ENCODE measurements around the gene ERICH4.

The ERICH4 gene

DNA sequence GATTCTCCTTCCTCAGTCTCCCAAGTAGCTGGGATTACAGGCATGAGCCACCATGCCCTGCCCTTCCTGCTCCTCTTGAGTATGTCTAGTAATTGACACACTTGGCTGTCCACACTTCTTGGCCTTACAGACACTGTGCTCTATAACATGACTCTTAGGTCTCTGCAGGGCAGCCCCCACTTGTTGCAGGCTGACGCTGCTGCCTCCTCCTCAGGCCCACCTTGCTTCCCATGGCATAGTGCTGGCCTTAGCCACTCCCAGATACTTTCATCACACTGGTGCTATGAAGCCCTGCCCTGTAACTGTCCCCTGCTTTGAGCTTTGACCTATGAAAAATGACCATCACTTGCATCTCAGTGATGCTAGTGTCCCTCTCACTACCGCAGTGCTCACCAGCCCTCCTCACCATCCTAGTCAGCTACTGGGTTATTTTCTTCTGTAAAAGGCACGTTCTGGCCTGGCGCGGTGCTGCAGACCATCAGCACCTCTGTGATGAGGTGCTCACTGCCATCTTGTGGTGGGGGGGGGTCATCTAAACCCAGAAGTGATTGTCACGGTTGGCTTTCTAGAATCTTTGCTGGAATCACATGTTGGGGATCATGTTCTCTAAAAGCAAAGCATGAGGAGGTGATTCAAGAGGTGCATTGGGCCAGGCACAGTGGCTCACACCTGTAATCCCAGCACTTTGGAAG, 9.8 kb downstream of the ERICH4 start:
- H3K79me2 ChIP-seq (ENCODE audit: control insufficient read depth, low read length), result no peaks in the 10 kb centered on the region
- no peaks in the 10 kb centered on the region for H3K9me3 ChIP-seq (ENCODE audit: control insufficient read depth, insufficient read depth, low read length)
- peaks cover 12% of the 10 kb centered on the region for H3K4me1 ChIP-seq (ENCODE audit: control insufficient read depth, low read length)
- no peaks in the 10 kb centered on the region for H3K36me3 ChIP-seq (ENCODE audit: control insufficient read depth, low read length)
- no peak overlapping the region for H3K27ac ChIP-seq (ENCODE audit: low read depth, low read length)
- H3K9me2 ChIP-seq (replicated peaks; ENCODE audit: control insufficient read depth, low read length), result no peaks in the 10 kb centered on the region
- no peak overlapping the region for H3K4me2 ChIP-seq (ENCODE audit: low read length)
- no peaks in the 10 kb centered on the region for H3F3A ChIP-seq (ENCODE audit: control insufficient read depth, insufficient read depth)
- no peak for TF ChIP-seq EZH2phosphoT487 (IDR thresholded peaks at IDR 0.05; ENCODE audit: borderline replicate concordance, low read length)
- TF ChIP-seq, protein P1, sequence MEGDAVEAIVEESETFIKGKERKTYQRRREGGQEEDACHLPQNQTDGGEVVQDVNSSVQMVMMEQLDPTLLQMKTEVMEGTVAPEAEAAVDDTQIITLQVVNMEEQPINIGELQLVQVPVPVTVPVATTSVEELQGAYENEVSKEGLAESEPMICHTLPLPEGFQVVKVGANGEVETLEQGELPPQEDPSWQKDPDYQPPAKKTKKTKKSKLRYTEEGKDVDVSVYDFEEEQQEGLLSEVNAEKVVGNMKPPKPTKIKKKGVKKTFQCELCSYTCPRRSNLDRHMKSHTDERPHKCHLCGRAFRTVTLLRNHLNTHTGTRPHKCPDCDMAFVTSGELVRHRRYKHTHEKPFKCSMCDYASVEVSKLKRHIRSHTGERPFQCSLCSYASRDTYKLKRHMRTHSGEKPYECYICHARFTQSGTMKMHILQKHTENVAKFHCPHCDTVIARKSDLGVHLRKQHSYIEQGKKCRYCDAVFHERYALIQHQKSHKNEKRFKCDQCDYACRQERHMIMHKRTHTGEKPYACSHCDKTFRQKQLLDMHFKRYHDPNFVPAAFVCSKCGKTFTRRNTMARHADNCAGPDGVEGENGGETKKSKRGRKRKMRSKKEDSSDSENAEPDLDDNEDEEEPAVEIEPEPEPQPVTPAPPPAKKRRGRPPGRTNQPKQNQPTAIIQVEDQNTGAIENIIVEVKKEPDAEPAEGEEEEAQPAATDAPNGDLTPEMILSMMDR (IDR thresholded peaks at IDR 0.05; ENCODE audit: low read depth, low read length, poor library complexity, severe bottlenecking), result no peak
- 0 out of 2 replicates have a peak, but pooled peaks cover 17% of the 10 kb centered on the region for H3K27me3 ChIP-seq (ENCODE audit: control insufficient read depth, low read length)
- no peak overlapping the region for H3K4me3 ChIP-seq (ENCODE audit: low read length)
- no peaks in the 10 kb centered on the region for H4K20me1 ChIP-seq (ENCODE audit: control insufficient read depth, insufficient read depth, low read depth, low read length)

DNA sequence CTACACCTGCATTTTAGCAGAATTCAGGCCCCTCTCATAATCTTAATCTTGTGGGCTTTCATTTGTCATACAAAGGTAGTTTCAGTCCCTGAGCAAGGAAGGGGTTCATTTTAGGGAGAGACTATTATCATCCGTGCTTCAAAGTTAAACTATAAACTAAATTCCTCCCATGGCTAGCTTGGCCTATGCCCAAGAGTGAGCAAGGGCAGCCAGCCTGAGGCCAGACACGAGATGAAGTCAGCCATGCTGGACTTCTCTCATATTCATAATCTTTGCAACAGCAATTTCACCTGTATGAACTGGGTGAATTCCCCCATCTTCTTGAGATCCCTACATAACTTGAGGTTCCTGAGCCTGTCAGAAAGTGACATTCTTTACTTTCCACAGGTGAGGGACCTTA, 13.0 kb downstream of the ERICH4 start:
- Histone ChIP-seq H4K20me1 (ENCODE audit: control insufficient read depth, insufficient read depth, low read depth, low read length) (no peaks in the 10 kb centered on the region), H3K27me3 (ENCODE audit: control insufficient read depth, low read length) (peaks cover 12% of the 10 kb centered on the region; the same call in 1 of the 2 replicates), H3K9me2 (replicated peaks; ENCODE audit: control insufficient read depth, low read length) (no peaks in the 10 kb centered on the region), H3F3A (ENCODE audit: control insufficient read depth, insufficient read depth) (no peaks in the 10 kb centered on the region), H3K4me3 (ENCODE audit: low read length) (no peak overlapping the region), H3K4me2 (ENCODE audit: low read length) (no peak overlapping the region), H3K36me3 (ENCODE audit: control insufficient read depth, low read length) (no peaks in the 10 kb centered on the region), H3K9me3 (ENCODE audit: control insufficient read depth, insufficient read depth, low read length) (no peaks in the 10 kb centered on the region), H3K79me2 (ENCODE audit: control insufficient read depth, low read length) (no peaks in the 10 kb centered on the region), H3K4me1 (ENCODE audit: control insufficient read depth, low read length) (peaks cover 8% of the 10 kb centered on the region), H3K27ac (ENCODE audit: low read depth, low read length) (no peak overlapping the region)
- TF ChIP-seq, protein P1 (IDR thresholded peaks at IDR 0.05; ENCODE audit: low read depth, low read length, poor library complexity, severe bottlenecking), result no peak
- no peak for TF ChIP-seq EZH2phosphoT487 (IDR thresholded peaks at IDR 0.05; ENCODE audit: borderline replicate concordance, low read length)

- H3K4me2 ChIP-seq (ENCODE audit: low read length), result no peak overlapping the region
- peaks cover 17% of the 10 kb centered on the region for H3K27me3 ChIP-seq (ENCODE audit: control insufficient read depth, low read length)
These were observed 13.5 kb downstream of the ERICH4 start for GRCh38 chr19:41456342-41456918.

More at GRCh38 chr19:41456342-41456918, 13.5 kb downstream of the ERICH4 start:
- Histone ChIP-seq H4K20me1 (ENCODE audit: control insufficient read depth, insufficient read depth, low read depth, low read length) (no peaks in the 10 kb centered on the region), H3F3A (ENCODE audit: control insufficient read depth, insufficient read depth) (no peaks in the 10 kb centered on the region), H3K9me3 (ENCODE audit: control insufficient read depth, insufficient read depth, low read length) (no peaks in the 10 kb centered on the region), H3K4me3 (ENCODE audit: low read length) (no peak overlapping the region), H3K36me3 (ENCODE audit: control insufficient read depth, low read length) (no peaks in the 10 kb centered on the region), H3K9me2 (replicated peaks; ENCODE audit: control insufficient read depth, low read length) (no peaks in the 10 kb centered on the region), H3K4me1 (ENCODE audit: control insufficient read depth, low read length) (peaks cover 8% of the 10 kb centered on the region), H3K79me2 (ENCODE audit: control insufficient read depth, low read length) (no peaks in the 10 kb centered on the region), H3K27ac (ENCODE audit: low read depth, low read length) (no peak overlapping the region)
- TF ChIP-seq EZH2phosphoT487 (IDR thresholded peaks at IDR 0.05; ENCODE audit: borderline replicate concordance, low read length), result no peak
- TF ChIP-seq, protein P1 (IDR thresholded peaks at IDR 0.05; ENCODE audit: low read depth, low read length, poor library complexity, severe bottlenecking), result no peak

Measured in DOHH2 (cell line).